GM12864 (cell line): Measurements from ENCODE around the gene LHPP.

Experiments
- DNase-seq: peaks from one replicate; pipeline ENCODE4 v3.0.0-alpha.2; 2011; ENCODE audit warnings: low read depth
- H3K4me3 ChIP-seq: 2 replicates; pipeline ENCODE4 v1.5.1; 2011; ENCODE audit warnings: mild to moderate bottlenecking, low read depth, low read length, control low read depth
- TF ChIP-seq, protein P1 (sequence below): IDR thresholded peaks from 2 replicates; pipeline ENCODE4 v1.5.1; 2011; ENCODE audit warnings: low read depth, mild to moderate bottlenecking, moderate library complexity, low read length, control low read depth, inconsistent platforms; ENCODE audit errors: missing control alignments

The LHPP gene

DNA sequence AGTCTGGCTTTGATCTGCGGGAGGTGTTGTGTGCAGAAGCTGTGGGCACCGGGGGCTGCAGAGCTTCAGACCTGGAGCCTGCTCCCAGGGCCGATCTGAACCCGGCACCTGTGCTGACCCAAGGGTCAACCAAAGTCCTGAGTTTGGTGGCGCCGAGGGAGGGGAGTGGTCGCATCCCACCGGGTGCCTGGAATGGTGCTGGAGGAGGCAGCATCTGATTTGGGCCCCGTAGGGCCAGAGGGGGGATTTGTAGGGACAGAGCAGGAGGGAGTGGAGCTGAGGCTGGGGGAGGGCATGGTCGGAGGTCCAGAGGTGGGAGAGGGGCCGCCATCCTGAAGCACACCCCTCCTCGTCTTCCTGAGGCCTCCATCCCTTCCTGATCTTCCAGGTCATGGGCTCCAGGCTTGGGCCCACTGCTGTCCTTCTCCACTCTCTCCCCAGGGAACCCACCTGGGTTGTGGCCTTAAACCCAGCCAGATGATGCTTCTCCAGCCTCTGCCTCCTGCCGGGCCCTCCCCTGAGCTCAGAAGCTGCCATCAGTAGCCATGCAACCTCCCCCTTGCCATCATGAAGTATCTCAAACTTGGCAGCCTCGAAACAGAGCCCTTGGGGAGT, 112.9 kb downstream of the LHPP start:
- no peak for DNase-seq

DNA sequence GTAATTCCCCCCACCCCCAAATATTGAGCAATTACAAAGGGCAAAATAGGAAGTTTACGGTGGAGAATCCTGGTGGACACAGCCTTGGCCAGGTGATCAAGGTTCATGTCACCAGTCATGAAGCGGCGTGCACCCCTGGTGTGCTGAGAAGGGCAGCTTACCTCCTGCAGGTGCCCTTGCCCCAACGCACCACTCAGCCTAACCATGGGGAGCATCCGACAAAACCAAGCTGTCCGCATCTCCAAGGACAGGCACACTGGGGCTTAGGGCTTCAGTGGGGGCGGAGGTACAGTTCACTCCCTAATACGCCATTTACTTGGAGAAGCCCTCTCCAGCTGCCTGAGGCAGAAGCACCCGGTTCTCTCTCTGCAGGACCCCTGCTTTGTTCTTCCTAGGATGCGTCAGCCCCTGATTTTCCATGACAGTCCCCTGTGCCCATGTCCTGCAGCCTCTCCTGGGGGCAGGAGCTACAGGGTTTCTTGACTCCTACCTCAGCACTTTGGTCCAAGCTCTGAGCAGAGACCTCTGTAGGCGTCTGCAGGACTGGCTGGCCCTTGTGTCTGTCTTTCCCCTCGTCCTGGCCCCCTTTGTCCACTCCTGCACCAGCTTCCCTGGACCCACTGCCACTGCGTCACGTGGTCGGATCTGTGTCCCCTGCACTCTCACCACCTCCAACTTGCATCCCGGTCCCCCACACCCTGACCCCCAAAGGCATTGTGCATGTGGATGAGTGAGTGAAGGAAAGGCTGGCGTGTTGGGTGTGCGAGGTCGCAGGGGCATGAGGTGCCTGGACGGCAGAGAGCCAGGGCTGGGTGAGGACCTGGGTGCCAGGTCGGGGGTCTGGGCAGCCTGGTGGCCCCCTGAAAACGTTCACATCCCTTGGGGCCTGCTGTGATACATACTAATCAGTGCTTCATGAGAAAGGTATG, 113.7 kb downstream of the LHPP start:
- H3K4me3 ChIP-seq, result no peak overlapping the region
- DNase-seq, result no peak
- TF ChIP-seq, protein P1, sequence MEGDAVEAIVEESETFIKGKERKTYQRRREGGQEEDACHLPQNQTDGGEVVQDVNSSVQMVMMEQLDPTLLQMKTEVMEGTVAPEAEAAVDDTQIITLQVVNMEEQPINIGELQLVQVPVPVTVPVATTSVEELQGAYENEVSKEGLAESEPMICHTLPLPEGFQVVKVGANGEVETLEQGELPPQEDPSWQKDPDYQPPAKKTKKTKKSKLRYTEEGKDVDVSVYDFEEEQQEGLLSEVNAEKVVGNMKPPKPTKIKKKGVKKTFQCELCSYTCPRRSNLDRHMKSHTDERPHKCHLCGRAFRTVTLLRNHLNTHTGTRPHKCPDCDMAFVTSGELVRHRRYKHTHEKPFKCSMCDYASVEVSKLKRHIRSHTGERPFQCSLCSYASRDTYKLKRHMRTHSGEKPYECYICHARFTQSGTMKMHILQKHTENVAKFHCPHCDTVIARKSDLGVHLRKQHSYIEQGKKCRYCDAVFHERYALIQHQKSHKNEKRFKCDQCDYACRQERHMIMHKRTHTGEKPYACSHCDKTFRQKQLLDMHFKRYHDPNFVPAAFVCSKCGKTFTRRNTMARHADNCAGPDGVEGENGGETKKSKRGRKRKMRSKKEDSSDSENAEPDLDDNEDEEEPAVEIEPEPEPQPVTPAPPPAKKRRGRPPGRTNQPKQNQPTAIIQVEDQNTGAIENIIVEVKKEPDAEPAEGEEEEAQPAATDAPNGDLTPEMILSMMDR, result no peak

More for the DNA sequence above, 112.9 kb downstream of the LHPP start:
- TF ChIP-seq, protein P1, result no peak
- no peak overlapping the region for H3K4me3 ChIP-seq

DNA sequence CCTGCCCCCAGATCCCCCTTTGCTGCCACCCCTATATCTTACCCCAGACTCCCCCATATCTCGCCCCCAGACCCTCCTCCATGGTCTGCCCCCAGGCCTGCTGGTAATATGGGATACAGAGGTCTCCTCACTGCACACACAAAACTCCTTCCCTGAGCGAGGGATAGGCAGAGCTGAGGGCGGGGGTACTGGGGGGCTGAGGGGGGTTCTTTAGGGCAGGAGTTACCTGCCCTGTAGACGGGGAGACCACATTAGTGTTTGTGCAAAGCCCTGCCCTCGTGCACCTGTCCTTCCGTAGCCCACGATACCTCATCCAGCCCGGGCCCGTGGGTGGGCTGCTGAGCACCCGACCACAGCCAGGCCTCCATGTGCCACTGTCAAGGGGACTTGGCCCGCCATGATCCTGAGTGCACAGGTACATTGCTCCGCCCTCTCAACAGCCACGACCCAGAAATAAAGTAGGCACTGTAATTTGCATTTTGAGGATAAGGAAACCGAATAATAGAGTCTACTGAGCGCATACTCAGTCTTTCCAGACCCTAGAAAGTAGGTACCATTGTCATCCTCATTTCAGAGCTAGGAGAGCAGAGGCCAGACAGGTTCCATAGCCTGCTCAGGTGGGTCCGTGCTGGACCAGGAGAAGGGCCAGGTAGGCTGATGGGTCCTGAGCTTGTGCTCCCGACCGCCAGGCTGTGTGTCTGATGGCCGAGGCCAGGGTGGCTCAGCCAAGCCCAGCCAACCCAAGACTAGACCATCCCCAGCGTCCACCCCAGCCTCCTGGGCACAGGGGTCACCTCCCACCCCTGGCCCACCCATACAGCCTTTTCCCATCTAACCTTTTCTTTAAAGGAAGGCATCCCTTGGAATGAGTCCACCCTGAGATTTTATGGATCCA, 115.2 kb downstream of the LHPP start:
- no peak overlapping the region for H3K4me3 ChIP-seq
- DNase-seq, result no peak
- TF ChIP-seq, protein P1, result no peak

DNA sequence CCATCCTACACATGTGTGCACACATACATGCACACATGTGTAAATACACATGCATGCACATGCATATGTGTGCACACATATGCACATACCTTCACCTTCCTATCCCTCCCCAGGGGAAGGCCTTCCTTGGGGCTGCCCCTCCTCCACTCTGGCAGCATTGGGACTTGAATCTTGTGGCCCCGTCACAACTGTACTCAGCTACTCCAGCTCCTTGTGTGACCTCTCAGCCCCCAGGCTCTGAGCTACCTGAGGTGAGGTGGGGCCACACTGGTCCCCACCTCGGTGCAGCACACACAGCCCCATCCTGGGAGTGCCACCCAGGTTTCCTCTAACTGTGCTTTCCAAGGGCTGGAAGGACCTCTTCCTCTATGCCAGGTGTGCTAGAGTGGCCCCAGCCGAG, 116.0 kb downstream of the LHPP start:
- TF ChIP-seq, protein P1, result no peak
- H3K4me3 ChIP-seq, result no peak overlapping the region
- no peak for DNase-seq

DNA sequence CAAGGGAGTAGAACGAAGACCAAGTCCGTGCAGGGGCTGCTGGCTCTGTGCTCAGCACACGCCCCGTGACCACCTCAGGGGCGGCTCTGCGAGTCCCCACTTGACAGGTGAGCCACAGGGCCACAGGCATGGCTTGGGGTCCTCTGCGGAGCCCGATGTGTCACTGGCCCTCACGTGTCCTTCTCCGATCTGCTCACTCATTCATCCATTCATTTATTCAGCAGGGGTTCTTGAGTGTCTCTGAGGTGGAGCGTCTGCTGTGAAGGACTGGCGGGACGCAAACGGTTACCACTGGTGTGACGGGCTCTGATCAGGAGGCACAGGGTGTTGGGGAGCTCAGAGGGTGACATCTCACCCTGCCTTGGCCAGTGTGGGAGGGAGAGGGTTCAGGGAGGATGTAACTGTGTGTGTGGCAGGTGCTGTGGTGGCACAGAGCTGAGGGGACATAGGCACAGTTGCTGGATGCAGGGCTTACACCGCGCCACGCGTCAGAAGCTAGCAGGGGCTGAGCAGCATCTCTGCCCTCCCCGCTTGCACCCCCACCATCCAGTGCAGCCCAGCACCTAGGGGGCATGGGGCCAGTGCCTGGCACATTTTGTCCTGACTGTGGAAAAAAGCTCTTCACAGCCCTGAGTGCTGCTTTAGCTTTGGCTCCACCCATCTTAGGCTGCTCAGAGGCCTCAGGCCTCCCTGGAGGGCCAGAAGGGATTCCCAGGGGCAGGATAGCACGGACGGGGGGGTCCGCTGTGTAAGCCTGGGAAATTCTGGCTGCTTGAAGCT, 116.8 kb downstream of the LHPP start:
- DNase-seq, result no peak
- H3K4me3 ChIP-seq, result no peak overlapping the region
- TF ChIP-seq, protein P1, result no peak

DNA sequence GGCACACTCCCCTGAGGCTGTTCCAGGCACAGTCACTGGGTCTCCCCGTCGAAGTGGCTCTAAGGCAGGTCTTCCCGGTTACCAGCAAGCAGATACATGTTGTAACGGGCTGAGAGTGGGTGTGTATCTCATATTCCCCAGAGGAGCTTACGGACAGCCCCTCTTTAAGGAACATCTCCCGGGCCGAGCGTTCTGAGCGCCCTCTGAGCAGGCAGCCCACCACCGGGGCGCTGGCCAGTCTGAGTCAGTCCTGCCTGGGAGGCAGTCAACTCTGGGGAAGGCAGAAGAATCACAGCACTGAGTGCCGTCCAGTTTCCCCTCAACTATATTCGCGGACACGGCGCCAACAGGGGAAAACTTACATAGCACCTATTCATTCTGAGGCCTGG, 117.4 kb downstream of the LHPP start:
- no peak overlapping the region for H3K4me3 ChIP-seq
- TF ChIP-seq, protein P1, result no peak
- no peak for DNase-seq
